RKO (cell line): ENCODE measurements around the gene OSM.

Experiments used
- DNase-seq: peaks from one replicate; pipeline ENCODE4 v3.0.0-alpha.2; 2016; ENCODE audit warnings: low spot score

OSM gene

GRCh38 chr22:30297991-30298701 is 31.5 kb upstream of the OSM start:
- DNase-seq = no peak

- DNase-seq = no peak
Observed at GRCh38 chr22:30297276-30297990, 30.8 kb upstream of the OSM start.

- DNase-seq = no peak
Observed at GRCh38 chr22:30296833-30297232, 30.2 kb upstream of the OSM start.

GRCh38 chr22:30296324-30296723 is 29.7 kb upstream of the OSM start:
- DNase-seq = no peak

- DNase-seq = no peak
Observed at GRCh38 chr22:30295576-30295975, 28.9 kb upstream of the OSM start.

- no peak for DNase-seq
Observed at GRCh38 chr22:30294830-30295229, 28.2 kb upstream of the OSM start.

GRCh38 chr22:30294066-30294465 is 27.4 kb upstream of the OSM start:
- no peak for DNase-seq

GRCh38 chr22:30293026-30293425 is 26.4 kb upstream of the OSM start:
- no peak for DNase-seq

GRCh38 chr22:30292069-30292970 is 25.7 kb upstream of the OSM start:
- DNase-seq = no peak

- DNase-seq = peak; percentile 24
Observed at GRCh38 chr22:30291058-30291892, 24.6 kb upstream of the OSM start.

GRCh38 chr22:30290342-30291057 is 23.8 kb upstream of the OSM start:
- DNase-seq = no peak

- no peak for DNase-seq
Observed at GRCh38 chr22:30289980-30290313, 23.3 kb upstream of the OSM start.

- peak; percentile 97 for DNase-seq
Observed at GRCh38 chr22:30289141-30289979, 22.7 kb upstream of the OSM start, which contains the start of gene CASTOR1. TSS of gene CASTOR1 (minus strand) at chr22:30289505. CDS start at chr22:30289497, 8 bp downstream.

GRCh38 chr22:30288419-30289140 is 21.9 kb upstream of the OSM start:
- DNase-seq = no peak

GRCh38 chr22:30287648-30288418 is 21.2 kb upstream of the OSM start:
- peak; percentile 90 for DNase-seq

GRCh38 chr22:30286813-30287647 is 20.4 kb upstream of the OSM start:
- peak; percentile 49 for DNase-seq

GRCh38 chr22:30286331-30286730 is 19.7 kb upstream of the OSM start:
- no peak for DNase-seq

- DNase-seq = no peak
Observed at GRCh38 chr22:30285846-30286200, 19.2 kb upstream of the OSM start.
